A549 (cell line): ENCODE results near the gene CHAD.

Experiments used
- ESRRA ChIP-seq: fragments of 150-350 bp; IDR thresholded peaks from 2 replicates; pipeline ENCODE4 v1.6.1; 2014; ENCODE audit warnings: mild to moderate bottlenecking, low read length, borderline replicate concordance
- KDM1A ChIP-seq: fragments of 200-600 bp; sonication (generic); IDR thresholded peaks from 2 replicates; pipeline ENCODE4 v1.6.1; 2016; ENCODE audit warnings: low read depth, mild to moderate bottlenecking
- MYC ChIP-seq: IDR thresholded peaks from 2 replicates; pipeline ENCODE4 v1.6.1; 2012; ENCODE audit warnings: mild to moderate bottlenecking, inconsistent platforms, low read length, improper control_type of control experiment, borderline replicate concordance
- POLR2A ChIP-seq: IDR thresholded peaks from 2 replicates; pipeline ENCODE4 v1.6.1; 2012; ENCODE audit warnings: mild to moderate bottlenecking, low read length
- POLR2AphosphoS2 ChIP-seq: conservative IDR thresholded peaks from 2 replicates; pipeline ENCODE4 v1.6.1; 2012; ENCODE audit warnings: low read length, improper control_type of control experiment, inconsistent platforms
- RFX5 ChIP-seq: fragments of 450-650 bp; IDR thresholded peaks from 2 replicates; pipeline ENCODE4 v1.7.1; 2014; ENCODE audit warnings: antibody characterized with exemption, mild to moderate bottlenecking, moderate library complexity
- TF ChIP-seq, protein P1 (sequence below): fragments of >200 bp; sonication (Bioruptor Twin); formaldehyde crosslinking; IDR thresholded peaks from 3 replicates; pipeline ENCODE4 v1.5.1; 2016
- TF ChIP-seq, protein P2 (sequence below): fragments of 200-600 bp; sonication (generic); IDR thresholded peaks from 2 replicates; pipeline ENCODE4 v1.6.1; 2016; ENCODE audit warnings: antibody characterized with exemption, mild to moderate bottlenecking, moderate library complexity

GRCh38 chr17:50461550-50462132, 7.0 kb downstream of the CHAD start:
- TF ChIP-seq, protein P1, sequence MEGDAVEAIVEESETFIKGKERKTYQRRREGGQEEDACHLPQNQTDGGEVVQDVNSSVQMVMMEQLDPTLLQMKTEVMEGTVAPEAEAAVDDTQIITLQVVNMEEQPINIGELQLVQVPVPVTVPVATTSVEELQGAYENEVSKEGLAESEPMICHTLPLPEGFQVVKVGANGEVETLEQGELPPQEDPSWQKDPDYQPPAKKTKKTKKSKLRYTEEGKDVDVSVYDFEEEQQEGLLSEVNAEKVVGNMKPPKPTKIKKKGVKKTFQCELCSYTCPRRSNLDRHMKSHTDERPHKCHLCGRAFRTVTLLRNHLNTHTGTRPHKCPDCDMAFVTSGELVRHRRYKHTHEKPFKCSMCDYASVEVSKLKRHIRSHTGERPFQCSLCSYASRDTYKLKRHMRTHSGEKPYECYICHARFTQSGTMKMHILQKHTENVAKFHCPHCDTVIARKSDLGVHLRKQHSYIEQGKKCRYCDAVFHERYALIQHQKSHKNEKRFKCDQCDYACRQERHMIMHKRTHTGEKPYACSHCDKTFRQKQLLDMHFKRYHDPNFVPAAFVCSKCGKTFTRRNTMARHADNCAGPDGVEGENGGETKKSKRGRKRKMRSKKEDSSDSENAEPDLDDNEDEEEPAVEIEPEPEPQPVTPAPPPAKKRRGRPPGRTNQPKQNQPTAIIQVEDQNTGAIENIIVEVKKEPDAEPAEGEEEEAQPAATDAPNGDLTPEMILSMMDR: no peak
- no peak for TF ChIP-seq MYC
- TF ChIP-seq ESRRA: no peak
- TF ChIP-seq KDM1A: no peak
- TF ChIP-seq POLR2A: no peak
- TF ChIP-seq, protein P2, sequence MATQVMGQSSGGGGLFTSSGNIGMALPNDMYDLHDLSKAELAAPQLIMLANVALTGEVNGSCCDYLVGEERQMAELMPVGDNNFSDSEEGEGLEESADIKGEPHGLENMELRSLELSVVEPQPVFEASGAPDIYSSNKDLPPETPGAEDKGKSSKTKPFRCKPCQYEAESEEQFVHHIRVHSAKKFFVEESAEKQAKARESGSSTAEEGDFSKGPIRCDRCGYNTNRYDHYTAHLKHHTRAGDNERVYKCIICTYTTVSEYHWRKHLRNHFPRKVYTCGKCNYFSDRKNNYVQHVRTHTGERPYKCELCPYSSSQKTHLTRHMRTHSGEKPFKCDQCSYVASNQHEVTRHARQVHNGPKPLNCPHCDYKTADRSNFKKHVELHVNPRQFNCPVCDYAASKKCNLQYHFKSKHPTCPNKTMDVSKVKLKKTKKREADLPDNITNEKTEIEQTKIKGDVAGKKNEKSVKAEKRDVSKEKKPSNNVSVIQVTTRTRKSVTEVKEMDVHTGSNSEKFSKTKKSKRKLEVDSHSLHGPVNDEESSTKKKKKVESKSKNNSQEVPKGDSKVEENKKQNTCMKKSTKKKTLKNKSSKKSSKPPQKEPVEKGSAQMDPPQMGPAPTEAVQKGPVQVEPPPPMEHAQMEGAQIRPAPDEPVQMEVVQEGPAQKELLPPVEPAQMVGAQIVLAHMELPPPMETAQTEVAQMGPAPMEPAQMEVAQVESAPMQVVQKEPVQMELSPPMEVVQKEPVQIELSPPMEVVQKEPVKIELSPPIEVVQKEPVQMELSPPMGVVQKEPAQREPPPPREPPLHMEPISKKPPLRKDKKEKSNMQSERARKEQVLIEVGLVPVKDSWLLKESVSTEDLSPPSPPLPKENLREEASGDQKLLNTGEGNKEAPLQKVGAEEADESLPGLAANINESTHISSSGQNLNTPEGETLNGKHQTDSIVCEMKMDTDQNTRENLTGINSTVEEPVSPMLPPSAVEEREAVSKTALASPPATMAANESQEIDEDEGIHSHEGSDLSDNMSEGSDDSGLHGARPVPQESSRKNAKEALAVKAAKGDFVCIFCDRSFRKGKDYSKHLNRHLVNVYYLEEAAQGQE: no peak
- TF ChIP-seq POLR2AphosphoS2: no peak
- no peak for TF ChIP-seq RFX5
